ENCODE data around the gene CDC42EP4.
A peak's percentile ranks its signal among the peaks of the same experiment; 100 is the strongest.

The CDC42EP4 gene

GRCh38 chr17:73262676-73263642 lies 48.8 kb downstream of the CDC42EP4 start:
- no peak for DNase-seq (ENCODE audit: low read depth, low spot score)
- H3K27ac ChIP-seq = peak overlapping the region; percentile 19

DNA sequence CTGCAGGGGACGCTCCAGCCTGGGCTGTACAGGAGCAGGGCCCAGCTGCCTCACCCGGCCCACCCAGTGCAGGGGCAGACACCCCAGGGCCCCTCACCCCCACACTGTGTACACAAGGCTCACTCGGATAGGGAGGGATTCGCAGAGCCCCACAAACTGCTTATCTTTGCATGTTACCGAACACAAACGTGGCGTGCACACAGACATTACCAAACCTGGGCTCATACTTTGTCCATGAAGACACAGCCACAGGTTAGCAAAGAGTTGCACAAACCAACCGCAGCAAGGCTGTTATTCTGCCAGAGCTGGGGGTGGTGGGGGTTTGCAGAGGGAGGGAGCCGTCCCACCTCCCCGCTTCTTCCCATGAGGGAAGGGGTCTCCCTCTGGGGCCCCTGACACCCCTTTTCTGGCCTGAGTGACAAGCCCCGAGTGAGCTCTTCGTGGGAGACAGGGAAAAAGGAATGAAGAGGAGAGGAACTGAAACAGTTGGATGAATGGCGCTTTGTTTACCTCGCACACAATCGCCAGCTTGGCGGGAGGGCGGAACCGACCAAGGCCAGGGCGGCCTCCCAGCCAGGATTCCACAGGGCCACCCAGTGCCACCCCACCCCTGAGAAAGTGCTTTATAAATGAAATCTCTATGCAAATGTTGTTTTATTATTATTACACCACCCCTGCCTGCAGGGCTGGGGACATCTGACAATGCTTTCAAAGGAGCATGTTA lies 49.7 kb downstream of the CDC42EP4 start:
- peak overlapping the region; percentile 19 for H3K27ac ChIP-seq
- no peak for DNase-seq (ENCODE audit: low read depth, low spot score)

DNA sequence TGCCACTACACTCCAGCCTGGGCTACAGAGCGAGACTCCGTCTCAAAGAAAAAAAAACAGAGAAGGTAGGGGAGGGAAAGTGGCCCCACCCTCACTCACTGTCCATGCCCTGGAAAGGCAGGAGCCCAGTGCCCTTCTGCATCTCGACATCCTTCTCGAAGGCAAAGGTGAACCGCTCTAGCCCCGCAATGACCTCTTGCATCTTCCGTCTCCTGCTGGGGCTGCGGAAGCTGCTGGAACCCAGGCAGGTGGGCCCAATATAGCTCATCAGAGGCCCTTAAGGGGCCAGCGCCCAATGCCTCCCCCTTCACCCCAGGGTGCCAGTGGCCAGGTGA lies 50.2 kb downstream of the CDC42EP4 start, which contains the start of gene CPSF4L:
TSS of gene CPSF4L (minus strand) at position 264 of the 335 bp plus-strand sequence. CDS start at position 202, 62 bp downstream.
- DNase-seq (ENCODE audit: low read depth, low spot score) = no peak
- H3K27ac ChIP-seq = peak within 1 kb of the TSS; percentile 19

- H3K27ac ChIP-seq = no peak overlapping the region
- DNase-seq (ENCODE audit: low read depth, low spot score) = no peak
Observed at GRCh38 chr17:73257516-73257915, 54.3 kb downstream of the CDC42EP4 start.

- no peak overlapping the region for H3K27ac ChIP-seq
- no peak for DNase-seq (ENCODE audit: low read depth, low spot score)
Observed at GRCh38 chr17:73256220-73256619, 55.6 kb downstream of the CDC42EP4 start.

DNA sequence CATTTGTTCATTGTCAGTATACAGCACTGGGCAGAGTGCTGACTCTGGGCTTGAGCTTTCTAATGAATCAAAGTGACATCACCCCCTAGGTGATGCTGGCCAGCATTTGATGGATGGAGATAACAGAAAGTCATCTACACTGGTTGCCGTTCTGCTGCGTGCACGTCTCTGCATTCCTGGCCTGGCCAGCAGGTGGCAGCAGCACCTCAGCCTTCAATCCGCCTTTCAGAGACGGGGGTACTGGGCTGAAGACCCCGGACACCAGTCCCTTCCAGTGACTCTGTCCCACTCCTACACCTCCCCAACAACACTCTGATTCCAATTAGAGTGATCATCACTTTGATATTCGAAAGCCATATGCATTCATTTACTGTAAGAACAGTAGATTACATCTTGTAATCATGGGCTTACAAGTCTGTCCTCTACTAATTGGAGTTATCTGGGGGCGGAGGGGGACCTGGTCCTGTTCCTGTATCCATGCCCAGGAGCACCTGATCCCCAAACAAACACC lies 56.1 kb downstream of the CDC42EP4 start:
- no peak for DNase-seq (ENCODE audit: low read depth, low spot score)
- H3K27ac ChIP-seq = no peak overlapping the region

DNA sequence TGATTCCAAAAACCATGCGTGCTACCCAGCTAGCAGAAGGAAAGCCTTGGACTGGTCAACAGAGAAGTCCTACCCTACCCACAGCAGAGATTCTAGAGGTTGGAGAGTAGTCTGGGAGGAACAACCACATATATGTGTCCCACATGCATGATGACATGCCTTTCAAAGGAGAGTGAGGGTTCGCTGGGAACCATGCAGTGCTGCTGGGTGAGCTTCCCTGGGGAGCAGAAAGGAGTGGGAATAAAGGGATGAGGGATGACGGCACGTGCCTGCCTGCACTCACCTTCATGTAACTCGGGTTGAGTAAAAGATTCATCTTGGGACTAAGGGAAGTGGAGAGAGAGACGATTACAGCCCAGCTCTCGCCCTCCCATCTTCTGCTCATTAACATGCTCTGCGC lies 59.9 kb downstream of the CDC42EP4 start:
- no peak overlapping the region for H3K27ac ChIP-seq

GRCh38 chr17:73250851-73251640 lies 60.8 kb downstream of the CDC42EP4 start:
- DNase-seq (ENCODE audit: low read depth, low spot score) = no peak

More for the DNA sequence above, 59.9 kb downstream of the CDC42EP4 start:
- DNase-seq (ENCODE audit: low read depth, low spot score) = no peak

GRCh38 chr17:73249700-73250099 lies 62.1 kb downstream of the CDC42EP4 start:
- no peak for DNase-seq (ENCODE audit: low read depth, low spot score)
- no peak overlapping the region for H3K27ac ChIP-seq

More at GRCh38 chr17:73250851-73251640, 60.8 kb downstream of the CDC42EP4 start:
- H3K27ac ChIP-seq = no peak overlapping the region

DNA sequence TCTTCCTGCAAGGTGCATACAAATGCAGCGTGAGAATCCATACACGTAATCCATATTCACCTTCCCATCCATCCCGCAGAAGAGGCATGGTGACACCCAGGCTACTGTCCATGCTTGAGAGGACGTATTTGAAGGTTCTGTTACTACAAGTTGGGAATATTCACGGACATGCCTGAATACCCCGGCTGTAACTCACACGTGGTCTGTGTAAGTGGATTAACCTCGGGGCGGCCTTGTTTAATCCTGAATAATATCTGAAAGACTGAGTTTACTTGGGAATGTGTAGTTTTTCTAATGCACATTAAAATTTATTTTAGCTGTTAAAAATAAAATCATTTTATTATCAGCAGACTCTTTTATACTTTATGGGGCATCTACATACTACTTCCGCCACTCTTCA lies 63.3 kb downstream of the CDC42EP4 start:
- no peak overlapping the region for H3K27ac ChIP-seq
- DNase-seq (ENCODE audit: low read depth, low spot score) = no peak

DNA sequence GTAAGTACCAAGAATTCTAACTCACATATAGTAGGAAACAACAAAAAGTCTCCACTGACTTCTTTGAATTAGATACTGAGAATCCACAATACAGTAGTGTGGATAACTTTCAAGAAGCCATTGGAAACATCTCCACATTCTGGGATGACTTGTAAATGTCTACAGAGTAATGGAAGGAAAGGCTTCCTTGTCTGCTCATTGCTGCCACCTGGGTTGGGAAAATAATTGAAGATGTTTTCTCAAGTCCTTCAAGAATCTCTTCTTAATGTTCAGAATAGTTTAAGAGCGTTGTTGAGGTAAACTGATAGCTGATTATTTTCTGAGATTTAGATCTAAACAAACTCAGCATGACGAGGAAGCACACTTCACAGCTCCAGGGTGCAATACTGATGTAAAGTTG lies 64.1 kb downstream of the CDC42EP4 start:
- H3K27ac ChIP-seq = no peak overlapping the region
- DNase-seq (ENCODE audit: low read depth, low spot score) = no peak

DNA sequence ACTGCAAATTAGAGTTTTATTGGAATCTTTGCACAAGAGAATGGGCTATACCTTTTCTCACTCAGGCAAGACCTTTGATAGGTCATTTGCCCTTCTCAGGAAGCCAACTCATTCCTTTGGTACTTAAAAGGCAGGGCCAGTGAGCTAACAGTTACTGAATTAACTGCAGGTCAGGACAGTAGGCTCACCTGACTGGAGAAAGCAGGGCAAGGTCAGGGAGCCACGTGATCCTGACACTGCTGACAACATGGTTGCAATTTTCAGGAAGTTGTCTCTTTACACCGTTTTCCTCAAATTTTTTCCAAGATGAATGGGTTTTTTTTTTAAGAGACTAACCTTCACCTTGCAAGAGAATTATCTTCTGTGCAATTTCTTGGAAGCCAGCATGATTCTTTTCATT lies 71.2 kb downstream of the CDC42EP4 start:
- DNase-seq (ENCODE audit: low read depth, low spot score) = no peak
- H3K27ac ChIP-seq = peak overlapping the region; percentile 40

DNA sequence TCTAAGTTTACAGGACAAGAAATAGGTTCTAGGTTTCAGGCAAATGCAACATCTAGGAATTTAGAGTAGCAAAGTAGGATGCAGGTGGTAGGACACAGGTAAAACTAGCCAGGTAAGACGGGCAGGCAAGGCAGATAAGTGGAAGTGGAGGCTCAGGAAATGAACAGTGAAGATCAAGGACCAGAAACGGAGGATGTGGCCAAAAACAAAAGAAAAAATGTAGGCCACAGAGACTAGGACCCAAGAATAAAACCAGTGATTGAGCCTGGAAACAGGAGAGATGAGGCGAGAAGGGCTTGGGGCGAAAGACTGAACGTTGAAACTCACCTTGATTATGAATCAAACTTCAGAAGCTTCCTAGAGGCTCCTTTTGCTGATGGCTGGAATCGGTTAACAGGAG lies 74.1 kb downstream of the CDC42EP4 start:
- no peak overlapping the region for H3K27ac ChIP-seq

GRCh38 chr17:73234736-73235135 lies 77.1 kb downstream of the CDC42EP4 start:
- no peak overlapping the region for H3K27ac ChIP-seq
- no peak for DNase-seq (ENCODE audit: low read depth, low spot score)

More for the DNA sequence above, 74.1 kb downstream of the CDC42EP4 start:
- DNase-seq (ENCODE audit: low read depth, low spot score) = no peak
